ENCODE measurements around the gene ALOXE3.
"Not testable (repeated sequence)": the region's sequence is repeated elsewhere in the genome, so short reads cannot be mapped to it uniquely, and the experiment has no call there.

Gene ALOXE3

DNA sequence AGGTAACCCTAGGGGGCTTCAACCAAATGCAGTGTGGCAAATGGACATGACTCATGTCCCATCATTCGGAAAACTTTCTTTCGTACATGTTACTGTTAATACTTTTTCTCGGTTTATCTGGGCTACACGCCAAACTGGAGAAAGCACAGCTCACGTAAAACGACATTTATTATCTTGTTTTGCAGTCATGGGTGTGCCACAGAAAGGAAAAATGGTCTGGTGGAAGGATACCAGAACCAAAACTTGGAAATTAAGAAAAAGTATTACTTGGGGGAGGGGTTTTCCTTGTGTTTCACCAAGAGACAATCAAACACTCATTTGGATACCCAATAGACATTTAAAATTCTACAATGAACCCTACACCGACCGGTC lies 55.9 kb downstream of the ALOXE3 start:
- Histone ChIP-seq H3K36me3 (ENCODE audit: low read depth) (no peaks in the 10 kb centered on the region), H3K4me1 (ENCODE audit: insufficient read depth, poor library complexity, severe bottlenecking) (peaks cover 5% of the 10 kb centered on the region), H3K9me3 (ENCODE audit: severe bottlenecking) (no peaks in the 10 kb centered on the region), H3K27ac (ENCODE audit: poor library complexity, severe bottlenecking) (no peak overlapping the region), H3K4me3 (ENCODE audit: severe bottlenecking) (peak overlapping the region; percentile 14), H3K27me3 (ENCODE audit: insufficient read depth, poor library complexity, severe bottlenecking) (no peaks in the 10 kb centered on the region)
- ATAC-seq (ENCODE audit: low read depth): no peak
- TF ChIP-seq, protein P1, sequence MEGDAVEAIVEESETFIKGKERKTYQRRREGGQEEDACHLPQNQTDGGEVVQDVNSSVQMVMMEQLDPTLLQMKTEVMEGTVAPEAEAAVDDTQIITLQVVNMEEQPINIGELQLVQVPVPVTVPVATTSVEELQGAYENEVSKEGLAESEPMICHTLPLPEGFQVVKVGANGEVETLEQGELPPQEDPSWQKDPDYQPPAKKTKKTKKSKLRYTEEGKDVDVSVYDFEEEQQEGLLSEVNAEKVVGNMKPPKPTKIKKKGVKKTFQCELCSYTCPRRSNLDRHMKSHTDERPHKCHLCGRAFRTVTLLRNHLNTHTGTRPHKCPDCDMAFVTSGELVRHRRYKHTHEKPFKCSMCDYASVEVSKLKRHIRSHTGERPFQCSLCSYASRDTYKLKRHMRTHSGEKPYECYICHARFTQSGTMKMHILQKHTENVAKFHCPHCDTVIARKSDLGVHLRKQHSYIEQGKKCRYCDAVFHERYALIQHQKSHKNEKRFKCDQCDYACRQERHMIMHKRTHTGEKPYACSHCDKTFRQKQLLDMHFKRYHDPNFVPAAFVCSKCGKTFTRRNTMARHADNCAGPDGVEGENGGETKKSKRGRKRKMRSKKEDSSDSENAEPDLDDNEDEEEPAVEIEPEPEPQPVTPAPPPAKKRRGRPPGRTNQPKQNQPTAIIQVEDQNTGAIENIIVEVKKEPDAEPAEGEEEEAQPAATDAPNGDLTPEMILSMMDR (IDR thresholded peaks at IDR 0.05; ENCODE audit: poor library complexity, severe bottlenecking): no peak
- no peak for DNase-seq (ENCODE audit: low spot score)

DNA sequence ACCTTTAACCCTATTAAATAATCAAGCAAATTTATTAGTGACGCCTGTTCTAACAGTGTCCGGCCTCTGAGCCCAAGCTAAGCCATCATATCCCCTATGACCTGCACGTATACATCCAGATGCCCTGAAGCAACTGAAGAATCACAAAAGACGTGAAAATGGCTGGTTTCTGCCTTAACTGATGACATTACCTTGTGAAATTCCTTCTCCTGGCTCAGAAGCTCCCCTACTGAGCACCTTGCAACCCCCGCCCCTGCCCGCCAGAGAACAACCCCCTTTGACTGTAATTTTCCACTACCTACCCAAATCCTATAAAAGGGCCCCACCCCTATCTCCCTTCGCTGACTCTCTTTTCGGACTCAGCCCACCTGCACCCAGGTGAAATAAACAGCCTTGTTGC lies 56.5 kb downstream of the ALOXE3 start:
- DNase-seq (ENCODE audit: low spot score); H3K4me3 ChIP-seq (ENCODE audit: severe bottlenecking); H3K36me3 ChIP-seq (ENCODE audit: low read depth); H3K27me3 ChIP-seq (ENCODE audit: insufficient read depth, poor library complexity, severe bottlenecking); H3K4me1 ChIP-seq (ENCODE audit: insufficient read depth, poor library complexity, severe bottlenecking); H3K9me3 ChIP-seq (ENCODE audit: severe bottlenecking); H3K27ac ChIP-seq (ENCODE audit: poor library complexity, severe bottlenecking); ATAC-seq (ENCODE audit: low read depth): not testable (repeated sequence)

DNA sequence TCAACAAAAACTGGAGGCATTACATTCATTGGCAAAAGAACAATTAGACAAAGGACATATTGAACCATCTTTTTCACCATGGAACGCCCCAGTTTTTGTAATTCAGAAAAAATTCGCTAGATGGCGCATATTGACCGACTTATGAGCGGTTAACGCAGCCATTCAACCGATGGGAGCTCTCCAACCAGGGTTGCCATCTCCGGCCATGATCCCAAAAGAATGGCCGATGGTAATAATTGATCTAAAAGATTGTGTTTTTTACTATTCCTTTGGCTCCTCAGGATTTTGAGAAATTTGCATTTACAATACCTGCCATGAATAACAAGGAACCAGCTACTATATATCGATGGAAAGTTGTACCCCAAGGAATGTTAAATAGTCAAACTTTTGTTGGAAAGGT lies 58.0 kb downstream of the ALOXE3 start:
- no peak overlapping the region for H3K27ac ChIP-seq (ENCODE audit: poor library complexity, severe bottlenecking)
- ATAC-seq (ENCODE audit: low read depth): peak; percentile 44; the same call in 1 of the 3 replicates
- no peaks in the 10 kb centered on the region for H3K27me3 ChIP-seq (ENCODE audit: insufficient read depth, poor library complexity, severe bottlenecking)
- TF ChIP-seq, protein P1 (IDR thresholded peaks at IDR 0.05; ENCODE audit: poor library complexity, severe bottlenecking): peak; percentile 81
- H3K4me3 ChIP-seq (ENCODE audit: severe bottlenecking): no peak overlapping the region
- peaks cover 13% of the 10 kb centered on the region for H3K4me1 ChIP-seq (ENCODE audit: insufficient read depth, poor library complexity, severe bottlenecking)
- no peaks in the 10 kb centered on the region for H3K36me3 ChIP-seq (ENCODE audit: low read depth)
- H3K9me3 ChIP-seq (ENCODE audit: severe bottlenecking): no peaks in the 10 kb centered on the region
- DNase-seq (ENCODE audit: low spot score): no peak

DNA sequence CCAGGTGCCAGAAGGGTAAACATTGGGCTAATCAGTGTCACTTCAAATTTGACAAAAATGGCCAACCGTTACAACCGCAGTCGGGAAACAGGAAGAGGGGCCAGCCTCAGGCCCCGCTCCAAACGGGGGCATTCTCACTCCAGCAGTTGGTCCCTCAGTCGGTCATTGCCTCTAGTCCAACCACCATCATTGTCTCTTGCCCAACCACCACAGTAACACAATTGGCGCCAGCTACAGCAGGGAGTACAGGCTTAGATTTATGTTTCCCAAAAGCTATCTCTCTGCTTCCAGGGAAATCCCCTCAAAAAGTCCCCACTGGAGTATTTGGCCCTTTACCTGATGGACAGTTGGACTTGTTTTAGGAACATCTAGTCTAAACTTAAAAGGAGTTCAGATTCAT lies 59.2 kb downstream of the ALOXE3 start:
- ATAC-seq (ENCODE audit: low read depth) (no peak), DNase-seq (ENCODE audit: low spot score) (no peak)
- Histone ChIP-seq H3K27me3 (ENCODE audit: insufficient read depth, poor library complexity, severe bottlenecking) (no peaks in the 10 kb centered on the region), H3K36me3 (ENCODE audit: low read depth) (no peaks in the 10 kb centered on the region), H3K27ac (ENCODE audit: poor library complexity, severe bottlenecking) (no peak overlapping the region), H3K4me1 (ENCODE audit: insufficient read depth, poor library complexity, severe bottlenecking) (peaks cover 13% of the 10 kb centered on the region), H3K4me3 (ENCODE audit: severe bottlenecking) (no peak overlapping the region), H3K9me3 (ENCODE audit: severe bottlenecking) (no peaks in the 10 kb centered on the region)
- TF ChIP-seq, protein P1 (IDR thresholded peaks at IDR 0.05; ENCODE audit: poor library complexity, severe bottlenecking): no peak

DNA sequence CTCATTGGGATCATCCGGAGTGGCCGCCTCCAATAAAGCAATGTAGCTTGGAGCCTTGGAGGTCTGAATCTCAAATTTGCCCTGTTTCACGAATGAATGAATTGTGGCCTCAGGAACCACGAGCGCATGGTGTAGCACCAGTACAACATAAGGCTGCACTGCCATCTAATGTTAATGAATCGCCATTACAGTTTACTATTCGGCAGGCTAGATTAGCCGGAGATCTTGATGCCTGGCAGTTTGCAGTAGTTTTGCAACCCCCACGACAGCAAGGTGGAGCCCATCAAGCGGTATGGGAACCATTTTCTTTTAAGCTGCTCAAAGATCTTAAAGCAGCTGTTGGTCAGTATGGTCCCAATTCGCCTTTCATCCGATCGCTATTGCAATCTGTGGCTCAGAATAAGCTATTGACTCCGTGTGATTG lies 60.6 kb downstream of the ALOXE3 start:
- Histone ChIP-seq H3K36me3 (ENCODE audit: low read depth) (no peaks in the 10 kb centered on the region), H3K27me3 (ENCODE audit: insufficient read depth, poor library complexity, severe bottlenecking) (no peaks in the 10 kb centered on the region), H3K4me1 (ENCODE audit: insufficient read depth, poor library complexity, severe bottlenecking) (peaks cover 11% of the 10 kb centered on the region), H3K9me3 (ENCODE audit: severe bottlenecking) (no peaks in the 10 kb centered on the region), H3K4me3 (ENCODE audit: severe bottlenecking) (no peak overlapping the region), H3K27ac (ENCODE audit: poor library complexity, severe bottlenecking) (no peak overlapping the region)
- ATAC-seq (ENCODE audit: low read depth) (peak; percentile 82), DNase-seq (ENCODE audit: low spot score) (no peak)
- TF ChIP-seq, protein P1 (IDR thresholded peaks at IDR 0.05; ENCODE audit: poor library complexity, severe bottlenecking): peak; percentile 88

Measured in RWPE2 (cell line).